ENCODE data around the gene CDH16.
A peak's percentile ranks its signal among the peaks of the same experiment; 100 is the strongest.

The CDH16 gene

DNA sequence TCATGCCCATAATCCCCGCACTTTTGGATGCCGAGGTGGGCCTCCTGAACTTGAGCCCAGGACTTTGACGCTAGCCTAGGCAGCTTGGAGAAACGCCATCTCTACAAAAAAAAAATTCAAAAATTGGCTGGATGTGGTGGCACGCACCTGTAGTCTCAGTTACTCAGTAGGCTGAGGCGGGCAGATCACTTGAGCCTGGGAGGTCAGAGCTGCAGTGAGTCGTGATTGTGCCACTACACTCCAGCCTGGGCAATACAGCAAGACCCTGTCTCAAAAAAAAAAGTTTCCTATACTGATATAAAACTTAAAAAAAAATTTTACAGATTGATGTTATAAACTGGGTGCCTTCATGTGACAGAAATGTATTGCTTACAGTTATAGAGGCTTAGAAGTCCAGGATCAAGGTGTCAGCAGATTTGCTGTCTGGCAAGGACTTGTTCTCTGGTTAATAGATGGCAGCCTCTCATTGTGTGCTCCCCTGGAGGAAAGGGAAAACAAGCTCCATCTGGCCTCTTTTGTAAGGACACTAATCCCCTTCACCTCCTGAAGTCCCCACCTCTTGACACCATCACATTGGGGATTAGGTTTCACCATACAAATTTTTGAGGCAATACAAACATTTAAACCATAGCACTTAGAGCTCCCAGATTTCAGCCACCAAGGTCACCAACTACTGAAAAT is 33.9 kb upstream of the CDH16 start:
- DNase-seq = no peak
- in situ Hi-C loops (cut with HindIII; ENCODE audit: low pct_ligation_motif_present, low sequenced_read_pairs) = no loop called here
- Histone ChIP-seq H3K4me3 (ENCODE audit: low read depth, low read length) (no peak overlapping the region), H3K36me3 (replicated peaks) (no peaks in the 10 kb centered on the region), H3K27ac (no peak overlapping the region), H3K27me3 (replicated peaks) (peaks cover 9% of the 10 kb centered on the region)
- TF ChIP-seq, protein P1, sequence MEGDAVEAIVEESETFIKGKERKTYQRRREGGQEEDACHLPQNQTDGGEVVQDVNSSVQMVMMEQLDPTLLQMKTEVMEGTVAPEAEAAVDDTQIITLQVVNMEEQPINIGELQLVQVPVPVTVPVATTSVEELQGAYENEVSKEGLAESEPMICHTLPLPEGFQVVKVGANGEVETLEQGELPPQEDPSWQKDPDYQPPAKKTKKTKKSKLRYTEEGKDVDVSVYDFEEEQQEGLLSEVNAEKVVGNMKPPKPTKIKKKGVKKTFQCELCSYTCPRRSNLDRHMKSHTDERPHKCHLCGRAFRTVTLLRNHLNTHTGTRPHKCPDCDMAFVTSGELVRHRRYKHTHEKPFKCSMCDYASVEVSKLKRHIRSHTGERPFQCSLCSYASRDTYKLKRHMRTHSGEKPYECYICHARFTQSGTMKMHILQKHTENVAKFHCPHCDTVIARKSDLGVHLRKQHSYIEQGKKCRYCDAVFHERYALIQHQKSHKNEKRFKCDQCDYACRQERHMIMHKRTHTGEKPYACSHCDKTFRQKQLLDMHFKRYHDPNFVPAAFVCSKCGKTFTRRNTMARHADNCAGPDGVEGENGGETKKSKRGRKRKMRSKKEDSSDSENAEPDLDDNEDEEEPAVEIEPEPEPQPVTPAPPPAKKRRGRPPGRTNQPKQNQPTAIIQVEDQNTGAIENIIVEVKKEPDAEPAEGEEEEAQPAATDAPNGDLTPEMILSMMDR (IDR thresholded peaks at IDR 0.05; ENCODE audit: low read depth, low read length, missing control alignments) = no peak

DNA sequence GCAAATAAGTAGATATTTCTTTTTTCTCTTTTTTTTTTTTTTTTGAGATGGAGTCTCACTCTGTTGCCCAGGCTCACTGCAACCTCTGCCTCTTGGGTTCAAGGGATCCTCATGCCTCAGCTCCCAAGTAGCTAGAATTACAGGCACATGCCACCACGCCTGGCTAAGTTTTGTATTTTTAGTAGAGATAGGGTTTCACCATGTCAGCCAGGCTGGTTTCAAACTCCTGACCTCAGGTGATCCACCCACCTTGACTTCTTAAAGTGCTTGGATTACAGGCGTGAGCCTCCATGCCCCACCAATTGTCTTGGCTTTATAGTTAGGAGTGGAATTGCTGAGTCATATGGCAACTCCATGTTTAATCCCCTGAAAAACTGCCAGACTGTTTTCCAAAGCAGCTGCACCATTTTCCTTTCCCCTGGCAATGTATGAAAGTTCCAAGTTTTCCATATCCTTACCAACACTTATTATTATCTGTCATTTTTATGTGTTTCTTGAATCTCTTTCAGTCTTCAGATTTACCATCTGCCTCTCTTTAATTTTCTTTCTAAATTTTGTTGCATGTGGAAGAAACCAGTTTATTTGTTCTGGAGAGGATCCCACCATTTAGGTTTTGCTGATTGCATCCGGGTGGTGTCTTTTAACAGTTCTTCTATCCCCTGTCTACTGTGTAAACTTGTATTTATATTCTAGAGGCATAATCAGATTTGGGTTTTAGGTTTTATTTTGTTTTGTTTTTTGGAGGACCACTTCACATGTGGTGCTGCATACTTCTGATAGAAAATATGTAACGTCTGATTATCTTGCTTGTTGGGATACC is 32.5 kb upstream of the CDH16 start:
- DNase-seq = no peak
- no peaks in the 10 kb centered on the region for H3K36me3 ChIP-seq (replicated peaks)
- TF ChIP-seq, protein P1 (IDR thresholded peaks at IDR 0.05; ENCODE audit: low read depth, low read length, missing control alignments) = no peak
- in situ Hi-C loops (cut with HindIII; ENCODE audit: low pct_ligation_motif_present, low sequenced_read_pairs) = no loop called here
- peaks cover 9% of the 10 kb centered on the region for H3K27me3 ChIP-seq (replicated peaks)
- no peak overlapping the region for H3K27ac ChIP-seq
- H3K4me3 ChIP-seq (ENCODE audit: low read depth, low read length) = no peak overlapping the region

GRCh38 chr16:66950437-66950836 is 31.8 kb upstream of the CDH16 start:
- Histone ChIP-seq H3K27me3 (replicated peaks) (peaks cover 9% of the 10 kb centered on the region), H3K27ac (no peak overlapping the region), H3K4me3 (ENCODE audit: low read depth, low read length) (no peak overlapping the region), H3K36me3 (replicated peaks) (no peaks in the 10 kb centered on the region)
- TF ChIP-seq, protein P1 (IDR thresholded peaks at IDR 0.05; ENCODE audit: low read depth, low read length, missing control alignments) = no peak
- in situ Hi-C loops (cut with HindIII; ENCODE audit: low pct_ligation_motif_present, low sequenced_read_pairs) = no loop called here
- DNase-seq = no peak

DNA sequence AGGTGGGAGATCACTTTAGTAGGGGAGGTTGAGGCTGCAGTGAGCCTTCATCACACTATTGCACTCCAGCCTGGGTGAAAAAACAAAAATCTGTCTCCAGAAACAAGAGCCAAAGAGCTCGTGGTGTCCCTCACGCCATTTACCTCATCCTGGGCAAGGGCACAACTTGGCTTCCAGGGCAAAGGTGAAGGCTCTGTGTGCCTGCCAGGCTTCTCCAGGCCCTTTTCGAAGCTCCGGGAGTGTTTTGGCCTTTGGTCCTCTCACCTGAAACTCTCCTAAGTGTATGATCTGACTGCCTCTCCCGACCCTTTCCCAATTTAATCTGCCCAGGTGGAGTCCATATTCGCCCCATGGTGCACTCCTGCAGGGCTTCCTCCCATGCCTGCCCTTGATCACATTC is 30.8 kb upstream of the CDH16 start:
- no peaks in the 10 kb centered on the region for H3K36me3 ChIP-seq (replicated peaks)
- H3K27me3 ChIP-seq (replicated peaks) = peaks cover 9% of the 10 kb centered on the region
- no peak overlapping the region for H3K27ac ChIP-seq
- TF ChIP-seq, protein P1 (IDR thresholded peaks at IDR 0.05; ENCODE audit: low read depth, low read length, missing control alignments) = no peak
- no peak overlapping the region for H3K4me3 ChIP-seq (ENCODE audit: low read depth, low read length)
- DNase-seq = no peak
- in situ Hi-C loops (cut with HindIII; ENCODE audit: low pct_ligation_motif_present, low sequenced_read_pairs) = no loop called here

- Histone ChIP-seq H3K4me3 (ENCODE audit: low read depth, low read length) (peak overlapping the region; percentile 51), H3K27ac (no peak overlapping the region), H3K27me3 (replicated peaks) (peaks cover 9% of the 10 kb centered on the region), H3K36me3 (replicated peaks) (peaks cover 1% of the 10 kb centered on the region)
- TF ChIP-seq, protein P1 (IDR thresholded peaks at IDR 0.05; ENCODE audit: low read depth, low read length, missing control alignments) = no peak
- in situ Hi-C loops (cut with HindIII; ENCODE audit: low pct_ligation_motif_present, low sequenced_read_pairs) = no loop called here
- no peak for DNase-seq
Measured at GRCh38 chr16:66948837-66949225, 30.1 kb upstream of the CDH16 start.
